PC-9 (cell line): ENCODE results near the gene C1QL4. TPM values are rescaled to one million over a fixed set of nuclear protein-coding genes. Genes with fewer than 3 reads are reported as not detected.

Source experiments
- BruUV-seq: library from RNA; stranded (reverse); fragments of 400-500 nt; replicated peaks from 2 replicates; lab custom pipeline; 2021; lab: Mats Ljungman, UMichigan
- CTCF ChIA-PET: fragments of 300-600 bp; sonication (Branson Sonifier 250); formaldehyde crosslinking; loops from one replicate; lab custom pipeline; 2022; ENCODE audit warnings: antibody characterized with exemption; lab: Charles Lee
- POLR2A ChIA-PET: fragments of 300-600 bp; sonication (Branson Sonifier 250); formaldehyde crosslinking; loops from one replicate; lab custom pipeline; 2022; ENCODE audit warnings: antibody characterized with exemption; ENCODE audit not compliant: unreplicated experiment; lab: Charles Lee
- DNase-seq, 2 experiments: peaks; one replicate each; pipeline versions ENCODE4 v3.0.0 to v3.0.0-alpha.2; 2015 to 2022; ENCODE audit warnings: mixed read lengths in 1 of 2
- H2AFZ ChIP-seq: fragments of 200-600 bp; sonication (generic); 2 replicates; pipeline ENCODE4 v1.8.1; 2017; ENCODE audit warnings: antibody characterized with exemption
- H3F3A ChIP-seq: fragments of 200-600 bp; sonication (generic); 2 replicates; pipeline ENCODE4 v1.8.1; 2017; ENCODE audit warnings: antibody characterized with exemption, mild to moderate bottlenecking, low read depth; ENCODE audit not compliant: insufficient read depth
- H3K27ac ChIP-seq: fragments of 200-600 bp; sonication (generic); 2 replicates; pipeline ENCODE4 v1.6.1; 2016; ENCODE audit warnings: mixed run types
- H3K27me3 ChIP-seq: fragments of 200-600 bp; sonication (generic); 2 replicates; pipeline ENCODE4 v1.6.1; 2016; ENCODE audit warnings: low read depth, mixed run types; ENCODE audit not compliant: insufficient read depth
- H3K36me3 ChIP-seq: fragments of 200-600 bp; sonication (generic); 2 replicates; pipeline ENCODE4 v1.6.1; 2016; ENCODE audit warnings: low read depth, mixed run types
- H3K4me1 ChIP-seq: fragments of 200-600 bp; sonication (generic); replicated peaks from 2 replicates; pipeline ENCODE4 v1.6.1; 2016; ENCODE audit warnings: mixed run types; ENCODE audit not compliant: insufficient read depth
- H3K4me2 ChIP-seq: fragments of 200-600 bp; sonication (generic); 2 replicates; pipeline ENCODE4 v1.6.1; 2017; ENCODE audit warnings: mixed run types
- H3K4me3 ChIP-seq: fragments of 200-600 bp; sonication (generic); 2 replicates; pipeline ENCODE4 v1.6.1; 2016; ENCODE audit warnings: mixed run types
- H3K79me2 ChIP-seq: fragments of 200-600 bp; sonication (generic); 2 replicates; pipeline ENCODE4 v1.6.1; 2017; ENCODE audit warnings: low read depth, mixed run types
- H3K9me2 ChIP-seq: fragments of 200-600 bp; sonication (generic); 2 replicates; pipeline ENCODE4 v1.8.1; 2017; ENCODE audit warnings: mild to moderate bottlenecking; ENCODE audit not compliant: insufficient read depth
- H3K9me3 ChIP-seq: fragments of 200-600 bp; sonication (generic); 2 replicates; pipeline ENCODE4 v1.8.1; 2016; ENCODE audit warnings: low read depth; ENCODE audit not compliant: insufficient read depth
- H4K20me1 ChIP-seq: fragments of 200-600 bp; sonication (generic); 2 replicates; pipeline ENCODE4 v1.8.1; 2017; ENCODE audit not compliant: insufficient read depth
- CTCF ChIP-seq: fragments of 200-600 bp; sonication (generic); conservative IDR thresholded peaks from 2 replicates; pipeline ENCODE4 v1.6.1; 2017; ENCODE audit warnings: mixed run types, antibody characterized with exemption, mild to moderate bottlenecking, moderate library complexity
- EZH2 ChIP-seq: fragments of 200-600 bp; sonication (generic); IDR thresholded peaks from 2 replicates; pipeline ENCODE4 v1.8.0; 2017; ENCODE audit warnings: antibody characterized with exemption, low read depth
- intact Hi-C: fragments of 100-400 bp; cut with micrococcal nuclease; formaldehyde crosslinking; loops from one replicate; pipeline ENCODE4 v1.10.0; 2022; ENCODE audit not compliant: unreplicated experiment
- total RNA-seq: library from RNA; stranded (reverse); gene quantifications from 2 replicates; pipeline ENCODE4 v1.2.3, GENCODE V29; 2021

C1QL4 gene
- total RNA-seq, 1 experiment from 2014 or later = 0.22 TPM

GRCh38 chr12:49330032-49330619 is 6.9 kb downstream of the C1QL4 start:
- H3K9me2 ChIP-seq = no peaks in the 10 kb centered on the region
- H3K4me3 ChIP-seq = no peak overlapping the region
- H3F3A ChIP-seq = peaks cover 13% of the 10 kb centered on the region; the same call in 1 of the 2 replicates
- H3K27me3 ChIP-seq = no peaks in the 10 kb centered on the region
- ChIA-PET POLR2A (no interaction called here), CTCF (interaction anchor here (0.8 kb wide), 1 partner anchor 37 kb away, joined by 6 read pairs; no protein-coding TSS in a partner anchor)
- H3K9me3 ChIP-seq = no peaks in the 10 kb centered on the region
- BruUV-seq = no TSS peak
- no peaks in the 10 kb centered on the region for H3K79me2 ChIP-seq
- H3K4me1 ChIP-seq = no peaks in the 10 kb centered on the region
- no peak for TF ChIP-seq CTCF
- no peak for TF ChIP-seq EZH2
- H2AFZ ChIP-seq = no peak overlapping the region
- no peak overlapping the region for H3K27ac ChIP-seq
- H3K4me2 ChIP-seq = no peak overlapping the region
- H3K36me3 ChIP-seq = no peaks in the 10 kb centered on the region
- no peaks in the 10 kb centered on the region for H4K20me1 ChIP-seq
- no peak for DNase-seq
- intact Hi-C loops = no loop called here

GRCh38 chr12:49328816-49329215 is 8.2 kb downstream of the C1QL4 start:
- intact Hi-C loops = no loop called here
- no peak for DNase-seq
- no TSS peak for BruUV-seq
- H3K9me2 ChIP-seq = no peaks in the 10 kb centered on the region
- no peaks in the 10 kb centered on the region for H3K9me3 ChIP-seq
- no peak for TF ChIP-seq EZH2
- no peak for TF ChIP-seq CTCF
- no peak overlapping the region for H3K27ac ChIP-seq
- H4K20me1 ChIP-seq = no peaks in the 10 kb centered on the region
- peaks cover 13% of the 10 kb centered on the region; the same call in 1 of the 2 replicates for H3F3A ChIP-seq
- H3K36me3 ChIP-seq = no peaks in the 10 kb centered on the region
- no peaks in the 10 kb centered on the region for H3K27me3 ChIP-seq
- H3K4me1 ChIP-seq = peaks cover 6% of the 10 kb centered on the region; the same call in 1 of the 2 replicates
- H3K4me2 ChIP-seq = no peak overlapping the region
- H3K79me2 ChIP-seq = peaks cover 7% of the 10 kb centered on the region
- no peak overlapping the region for H2AFZ ChIP-seq
- CTCF ChIA-PET = interaction anchor here (0.7 kb wide), 1 partner anchor 33 kb away, joined by 14 read pairs; no protein-coding TSS in a partner anchor
- POLR2A ChIA-PET = interaction anchor here (0.5 kb wide), 1 partner anchor 60 kb away, joined by 11 read pairs; no protein-coding TSS in a partner anchor
- no peak overlapping the region for H3K4me3 ChIP-seq

- Histone ChIP-seq H3K4me2 (no peak overlapping the region), H3K4me3 (no peak overlapping the region), H3K27ac (no peak overlapping the region), H3K36me3 (no peaks in the 10 kb centered on the region), H4K20me1 (no peaks in the 10 kb centered on the region), H3K4me1 (peaks cover 9% of the 10 kb centered on the region; the same call in 1 of the 2 replicates), H2AFZ (no peak overlapping the region), H3K9me2 (no peaks in the 10 kb centered on the region), H3K79me2 (peaks cover 12% of the 10 kb centered on the region), H3F3A (peaks cover 13% of the 10 kb centered on the region; the same call in 1 of the 2 replicates), H3K27me3 (no peaks in the 10 kb centered on the region), H3K9me3 (no peaks in the 10 kb centered on the region)
- ChIA-PET CTCF (interaction anchor here (0.7 kb wide), 1 partner anchor 32 kb away, joined by 14 read pairs; no protein-coding TSS in a partner anchor), POLR2A (no interaction called here)
- TF ChIP-seq EZH2 (no peak), CTCF (no peak)
- intact Hi-C loops = no loop called here
- no peak for DNase-seq
- no TSS peak for BruUV-seq
These were observed 9.1 kb downstream of the C1QL4 start for GRCh38 chr12:49327887-49328286.
